ENCODE results near the gene WNT8A.

The WNT8A gene

DNA sequence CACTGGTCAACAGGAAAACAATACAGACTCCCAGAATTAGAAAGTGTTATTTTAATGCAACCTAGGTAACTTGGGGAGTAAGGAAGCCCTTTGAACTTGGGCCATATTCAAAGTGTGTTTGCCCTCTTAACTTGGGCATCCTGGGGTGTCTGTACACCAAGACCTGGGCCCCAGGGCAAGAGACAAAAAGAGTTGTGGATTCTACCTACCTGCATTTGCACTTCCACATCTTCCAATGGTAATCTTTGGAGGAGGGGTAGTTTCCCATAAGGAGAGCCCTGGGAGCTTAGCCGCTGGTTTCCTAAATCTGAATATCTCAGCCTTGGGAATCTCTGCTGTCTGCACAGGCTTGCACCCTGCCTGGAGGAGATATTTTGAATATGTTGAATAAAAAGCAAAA is 8.5 kb downstream of the WNT8A start:
- no peak for DNase-seq

DNA sequence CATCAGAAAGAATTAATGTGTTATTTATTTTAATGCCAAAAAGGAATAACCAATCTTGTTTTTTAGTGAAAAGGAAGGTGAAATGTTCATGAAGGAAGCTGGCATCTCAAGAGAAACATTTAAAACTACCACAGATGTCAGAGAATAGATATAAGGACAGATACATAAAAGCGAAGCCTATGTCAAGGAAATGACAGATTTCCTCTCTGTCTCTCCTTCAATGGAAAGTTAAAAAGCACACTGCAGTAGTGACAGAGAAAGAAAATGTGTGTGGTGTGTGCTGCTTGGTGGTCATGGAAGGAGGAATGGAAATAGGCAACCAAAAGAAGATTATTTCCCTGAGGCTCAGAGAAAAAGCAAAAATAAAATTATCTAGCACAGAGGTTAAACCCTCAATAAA is 9.2 kb downstream of the WNT8A start:
- DNase-seq: no peak

DNA sequence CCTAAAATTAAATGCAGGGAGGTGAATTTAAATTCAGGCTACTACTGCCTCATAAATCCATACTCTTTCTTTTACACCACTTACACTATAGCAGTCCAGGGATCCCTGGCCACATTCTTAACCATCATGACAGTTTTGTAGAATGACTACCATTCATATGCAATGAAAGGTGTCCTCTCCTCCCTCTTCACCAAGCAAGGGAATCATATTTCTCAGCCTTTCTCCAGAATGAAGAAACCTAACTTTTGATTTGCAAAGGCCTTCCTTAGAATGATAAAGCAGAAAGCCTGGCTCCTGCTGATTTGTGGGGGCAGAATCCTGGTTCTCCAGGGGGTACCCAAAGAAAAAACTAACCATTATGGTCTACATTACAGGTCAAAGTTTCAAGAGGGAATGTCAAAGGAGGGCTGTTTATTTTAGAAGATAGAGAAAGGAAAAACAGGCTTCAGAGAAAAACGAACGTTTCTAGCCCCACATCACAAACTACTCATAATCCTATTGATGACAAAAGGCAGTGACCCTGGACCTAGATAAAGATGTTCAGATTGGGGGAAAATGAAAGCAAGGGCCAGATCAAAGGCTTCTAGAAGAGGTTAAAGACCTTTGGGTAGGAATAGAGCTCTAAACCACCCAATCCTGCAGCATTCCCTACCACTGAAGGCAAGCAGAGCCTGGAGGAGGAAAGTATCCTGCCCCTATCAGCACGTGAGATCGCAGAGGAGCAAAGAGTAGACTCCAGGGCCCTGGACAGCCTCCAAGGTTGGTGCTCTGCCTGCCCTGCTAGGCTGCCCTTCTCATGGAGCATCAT is 11.5 kb downstream of the WNT8A start:
- DNase-seq: no peak

DNA sequence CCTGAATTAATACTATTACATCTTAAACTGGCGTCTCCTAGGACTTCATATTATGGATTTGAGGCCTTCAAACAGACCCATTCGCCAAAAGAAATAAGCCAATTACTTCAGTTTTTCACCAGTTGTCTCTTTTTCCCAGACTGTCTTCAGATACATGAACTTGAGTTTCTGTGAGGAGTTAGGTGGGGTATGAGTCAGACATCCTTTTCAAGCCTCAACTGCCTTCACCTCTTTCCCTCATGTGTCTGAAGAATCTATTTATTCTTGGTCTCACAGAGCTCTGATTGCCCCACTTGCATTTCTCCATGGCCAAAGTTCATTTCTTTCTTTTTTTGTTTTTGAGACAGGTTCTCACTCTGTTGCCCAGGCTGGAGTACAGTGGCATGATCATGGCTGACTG is 12.5 kb downstream of the WNT8A start:
- DNase-seq: no peak

DNA sequence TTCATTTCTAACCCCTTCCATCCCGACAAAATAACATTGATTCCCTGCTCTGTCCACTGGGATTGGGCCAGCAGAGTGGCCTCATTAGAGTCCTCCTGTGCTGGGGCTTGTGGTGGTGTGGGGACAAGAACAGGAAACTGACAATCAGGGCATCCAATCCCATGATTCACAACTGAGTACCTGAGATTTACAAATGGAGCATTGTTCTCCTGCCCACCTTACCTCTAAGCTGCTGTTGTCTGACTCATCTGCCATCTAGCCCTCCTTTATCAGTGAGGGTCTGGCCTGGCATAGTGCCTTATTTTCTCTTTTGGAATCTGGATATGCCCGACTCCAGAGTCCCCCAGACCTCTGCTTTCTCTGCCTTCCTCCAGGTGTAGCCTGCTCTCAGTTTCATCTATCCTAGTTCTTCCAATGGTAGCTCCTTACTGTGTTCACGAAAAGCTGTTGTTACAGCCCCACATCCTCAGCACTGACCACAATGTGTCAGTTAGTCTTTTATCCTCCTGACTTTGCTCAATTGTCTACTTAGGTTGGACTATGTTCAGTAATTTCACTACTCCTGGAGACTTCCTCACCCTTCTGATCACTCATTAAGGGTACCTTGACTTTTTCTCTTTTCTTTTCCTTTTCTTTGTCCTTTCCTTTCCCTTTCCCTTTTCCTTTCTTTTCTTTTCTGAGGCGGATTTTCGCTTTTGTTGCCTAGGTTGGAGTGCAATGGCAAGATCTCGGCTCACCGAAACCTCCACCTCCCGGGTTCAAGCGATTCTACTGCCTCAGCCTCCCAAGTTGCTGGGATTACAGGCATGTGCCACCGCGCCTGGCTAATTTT is 13.4 kb downstream of the WNT8A start:
- DNase-seq: no peak

DNA sequence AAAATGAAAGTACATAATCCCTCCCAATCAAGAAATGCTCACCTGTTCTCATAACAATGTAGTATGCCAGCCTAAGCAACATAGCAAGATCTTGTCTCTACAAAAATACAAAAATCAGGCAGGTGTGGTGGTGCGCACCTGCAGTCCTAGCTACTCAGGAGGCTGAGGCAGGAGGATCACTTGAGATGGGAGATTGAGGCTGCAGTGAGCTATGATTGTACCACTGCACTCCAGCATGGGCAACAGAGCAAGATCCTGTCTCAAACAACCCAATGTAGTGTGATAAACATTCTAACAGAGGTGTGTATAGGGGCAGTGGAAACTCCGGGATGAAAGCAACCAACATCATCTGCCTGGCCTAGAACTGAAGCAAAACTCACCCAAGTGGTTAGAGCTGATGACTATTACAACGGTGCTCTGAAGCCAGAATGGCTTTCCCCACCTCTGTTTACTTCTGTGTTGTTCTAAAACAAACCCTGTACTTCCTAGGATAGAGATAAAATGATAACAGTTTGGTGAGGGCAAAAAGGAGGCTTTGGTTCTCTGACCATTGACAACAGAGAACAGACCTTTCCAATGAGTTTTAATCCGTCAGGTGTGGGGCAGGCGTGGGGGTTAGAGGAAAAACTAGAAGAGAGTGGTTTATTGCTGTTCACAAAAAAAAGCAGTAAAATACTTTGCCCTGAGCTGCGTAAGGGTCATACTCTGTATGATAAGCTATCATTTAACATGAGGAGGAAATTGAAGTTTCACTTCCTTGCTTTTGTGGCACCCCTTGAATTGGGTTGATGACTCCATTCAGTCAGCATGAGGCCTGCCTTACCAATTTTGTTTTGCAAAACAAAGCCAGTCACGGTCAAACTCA is 18.9 kb downstream of the WNT8A start:
- DNase-seq: no peak

DNA sequence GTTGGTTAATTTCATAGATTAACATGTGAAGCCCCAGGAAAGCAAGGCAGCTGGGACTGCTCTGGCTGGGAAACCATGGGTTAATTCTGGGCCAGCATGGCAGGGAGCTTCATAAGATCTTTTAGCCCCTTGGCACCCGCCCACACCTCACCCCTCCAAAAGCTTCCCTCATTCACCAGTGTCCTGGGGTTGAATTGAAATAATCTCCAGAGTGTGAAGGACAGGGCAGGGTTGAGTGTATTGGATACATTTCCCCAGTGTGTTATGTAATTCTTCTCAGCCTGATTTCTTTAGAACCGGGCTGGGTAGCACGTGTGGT is 19.4 kb downstream of the WNT8A start:
- DNase-seq: no peak

DNA sequence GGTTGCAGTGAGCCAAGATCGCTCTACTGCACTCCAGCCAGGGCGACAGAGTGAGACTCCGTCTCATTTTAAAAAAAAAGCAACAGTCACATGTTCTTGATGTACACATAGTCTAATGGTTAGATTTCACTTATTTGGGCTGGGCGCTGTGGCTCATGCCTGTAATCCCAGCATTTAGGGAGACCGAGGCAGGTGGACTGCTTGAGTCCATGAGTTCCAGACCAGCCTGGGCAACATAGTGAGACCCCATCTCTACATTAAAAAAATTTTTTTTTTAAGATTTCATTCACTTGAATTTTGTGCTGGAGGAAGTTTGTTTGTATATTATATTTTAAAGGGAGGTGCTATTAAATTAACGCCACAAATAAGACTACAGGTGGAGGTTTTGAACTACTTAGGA is 21.9 kb downstream of the WNT8A start:
- DNase-seq: no peak

DNA sequence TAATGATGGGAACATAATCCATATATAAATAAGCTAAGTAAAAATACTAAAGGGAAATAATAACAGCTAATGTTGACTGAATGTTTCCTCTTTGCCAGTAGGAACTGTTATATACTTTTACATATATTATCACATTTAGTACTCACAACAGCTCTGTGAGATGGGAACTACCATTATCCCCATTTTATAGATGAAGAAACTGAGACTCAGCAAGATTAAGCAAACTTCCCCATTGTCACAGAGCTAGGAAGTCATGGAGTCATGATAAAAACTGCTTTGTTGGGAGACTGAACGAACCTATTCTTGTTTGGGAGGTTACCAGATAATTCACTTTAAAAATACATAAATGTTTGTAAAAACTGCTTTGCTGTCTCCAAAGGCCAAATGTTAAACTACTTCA is 23.4 kb downstream of the WNT8A start:
- DNase-seq: no peak

DNA sequence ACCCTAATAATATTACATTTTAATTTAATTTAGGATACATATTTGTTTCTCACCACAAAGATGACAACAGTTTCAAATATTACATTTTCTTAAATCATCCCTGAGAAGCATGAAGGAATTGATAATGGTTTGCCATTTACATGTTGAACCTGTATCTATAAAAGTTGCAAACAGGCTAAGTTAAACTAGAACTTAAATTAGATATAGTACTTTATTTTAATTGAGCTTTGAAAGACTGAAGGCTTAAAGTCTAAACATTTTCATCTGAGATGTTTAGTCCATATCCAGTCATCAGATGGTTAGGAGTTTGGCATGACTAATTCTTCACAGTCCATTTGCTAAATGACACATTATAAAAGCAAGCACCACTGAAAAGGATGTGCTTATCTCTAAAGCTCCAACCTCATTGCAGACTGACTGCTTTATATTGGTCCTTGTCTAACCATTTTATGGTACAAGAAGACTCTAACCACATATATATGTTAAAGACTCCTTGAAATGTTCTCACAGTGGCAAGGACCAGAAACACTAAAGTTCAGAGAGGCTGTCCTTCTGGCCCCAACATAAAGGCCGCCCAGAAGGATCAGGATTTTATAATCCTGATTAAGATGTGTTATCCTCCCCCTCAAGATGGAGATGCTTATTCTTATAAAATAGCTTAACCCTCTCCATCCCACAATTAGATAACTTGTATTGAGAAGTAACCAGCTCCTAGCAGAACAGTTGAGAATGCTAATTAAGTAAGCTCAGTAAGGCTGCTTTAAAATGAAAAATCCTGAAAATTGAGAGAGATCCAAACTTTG is 25.8 kb downstream of the WNT8A start:
- no peak for DNase-seq

DNA sequence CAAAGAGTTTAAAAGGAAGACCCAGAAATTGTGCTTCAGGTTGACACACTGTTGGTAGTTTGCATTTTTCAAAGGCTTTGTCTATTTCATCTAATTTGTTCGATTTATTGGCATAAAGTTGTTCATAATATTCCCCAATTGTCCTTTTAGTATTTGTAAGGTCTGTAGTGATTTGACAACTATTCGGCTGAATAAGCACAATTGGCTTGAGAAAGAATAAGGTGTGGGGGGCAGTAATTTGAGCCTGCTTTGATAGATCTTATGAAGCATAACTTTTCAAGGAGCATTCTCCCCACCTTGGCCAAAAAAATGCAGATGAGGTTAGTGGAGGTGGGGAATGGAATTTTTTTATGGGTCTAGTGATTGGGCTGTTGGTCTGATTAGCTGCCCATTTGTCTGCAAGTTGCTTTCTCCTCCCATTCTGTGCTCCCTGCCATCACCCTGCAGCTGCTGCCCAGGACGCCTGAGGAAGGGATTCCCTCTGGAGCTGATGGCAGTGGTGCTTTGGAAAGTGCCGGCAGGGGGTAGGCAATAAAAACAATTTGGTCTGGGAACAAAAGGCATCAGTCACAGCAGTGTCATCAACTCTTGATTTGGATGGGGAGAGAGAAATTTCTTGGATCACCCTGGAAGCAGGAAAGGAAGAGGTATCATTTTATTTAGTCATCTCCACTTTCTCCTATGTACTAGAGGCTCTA is 26.6 kb downstream of the WNT8A start:
- no peak for DNase-seq

DNA sequence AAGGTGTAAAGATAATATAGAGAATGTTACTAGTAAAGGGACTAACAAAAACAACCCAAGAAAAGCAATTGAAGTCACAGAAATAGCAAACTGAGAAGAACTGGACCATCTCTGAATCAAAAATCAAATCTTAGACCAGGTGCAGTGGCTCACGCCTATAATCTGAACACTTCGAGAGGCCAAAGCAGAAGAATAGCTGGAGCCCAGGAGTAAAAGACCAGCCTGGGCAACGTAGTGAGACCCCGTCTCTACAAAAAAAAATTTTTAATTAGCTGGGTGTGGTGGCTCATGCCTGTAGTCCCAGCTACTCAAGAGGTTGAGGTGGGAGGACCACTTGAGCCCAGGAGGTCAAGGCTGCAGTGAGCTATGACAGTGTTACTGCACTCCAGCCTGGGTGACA is 27.3 kb downstream of the WNT8A start:
- no peak for DNase-seq

DNA sequence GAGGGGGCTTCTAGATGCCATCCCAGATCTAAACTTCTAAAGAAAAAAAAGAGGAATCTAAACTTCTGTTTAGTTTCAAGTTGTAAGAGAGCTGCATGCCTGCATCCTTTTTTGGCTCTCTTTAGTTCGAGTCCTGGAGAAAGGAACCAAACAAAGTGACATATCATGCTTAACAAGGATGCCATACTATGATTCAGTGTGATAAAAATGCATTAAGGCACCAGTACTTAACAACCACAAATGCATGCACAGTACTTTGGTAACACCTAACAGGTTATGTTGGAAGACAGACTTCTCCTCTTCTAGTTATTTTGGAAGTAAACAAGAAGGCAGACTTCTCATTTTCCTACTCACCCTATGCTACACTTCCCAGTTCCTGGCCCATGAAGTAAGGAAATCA is 28.1 kb downstream of the WNT8A start:
- DNase-seq: no peak

DNA sequence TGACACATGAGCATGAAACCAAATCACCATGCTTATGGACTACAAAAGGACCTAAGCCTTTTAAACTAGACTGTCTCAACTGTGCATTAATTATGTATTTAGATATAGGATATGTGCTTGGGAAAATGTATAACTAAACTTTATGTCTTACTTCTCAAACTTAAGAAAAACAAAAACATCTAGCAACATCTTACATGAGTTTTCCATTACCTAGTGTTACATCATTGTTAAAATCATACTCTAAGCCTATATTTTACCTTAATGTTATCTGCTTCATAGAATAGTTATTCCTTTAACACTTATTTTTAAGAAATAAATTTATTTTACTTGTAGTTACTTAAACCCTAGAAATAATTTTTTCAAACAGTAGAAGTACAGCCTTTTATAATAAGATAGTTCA is 31.4 kb downstream of the WNT8A start:
- no peak for DNase-seq

DNA sequence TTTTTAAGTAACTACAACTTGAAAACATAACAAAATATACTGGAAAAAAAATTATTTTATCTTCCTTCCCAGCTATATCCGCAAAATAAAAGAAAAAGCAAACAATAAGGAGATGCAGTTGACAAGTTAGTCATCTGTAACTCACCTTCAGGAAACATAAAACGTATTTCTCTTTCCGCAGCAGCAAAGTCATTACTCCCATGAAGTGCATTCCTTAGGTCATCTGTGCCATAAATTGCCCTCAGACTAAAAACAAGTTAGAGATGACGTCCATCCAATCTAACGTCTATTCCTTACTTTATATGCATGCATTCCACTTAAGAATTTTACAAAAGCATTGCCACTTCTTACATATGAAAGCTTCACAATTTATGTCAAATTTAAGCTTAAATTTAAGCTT is 44.5 kb downstream of the WNT8A start:
- DNase-seq: no peak

DNA sequence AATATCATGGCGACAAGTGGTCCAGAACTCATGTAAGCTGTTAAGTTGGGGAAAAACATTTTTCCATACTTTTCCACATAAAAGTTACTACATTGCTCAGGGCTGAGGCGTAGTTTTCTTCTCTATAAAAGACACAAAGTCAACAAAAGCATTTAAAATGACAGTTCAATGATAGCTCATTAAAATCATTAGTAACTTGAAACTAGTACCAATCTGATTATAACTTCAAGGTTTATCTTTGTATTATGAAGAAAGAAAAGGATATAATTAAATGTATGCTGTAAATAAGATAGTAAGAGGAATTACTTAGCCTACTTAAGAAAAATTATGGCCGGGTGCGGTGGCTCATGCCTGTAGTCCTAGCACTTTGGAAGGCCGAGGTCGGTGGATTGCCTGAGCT is 45.5 kb downstream of the WNT8A start:
- no peak for DNase-seq

DNA sequence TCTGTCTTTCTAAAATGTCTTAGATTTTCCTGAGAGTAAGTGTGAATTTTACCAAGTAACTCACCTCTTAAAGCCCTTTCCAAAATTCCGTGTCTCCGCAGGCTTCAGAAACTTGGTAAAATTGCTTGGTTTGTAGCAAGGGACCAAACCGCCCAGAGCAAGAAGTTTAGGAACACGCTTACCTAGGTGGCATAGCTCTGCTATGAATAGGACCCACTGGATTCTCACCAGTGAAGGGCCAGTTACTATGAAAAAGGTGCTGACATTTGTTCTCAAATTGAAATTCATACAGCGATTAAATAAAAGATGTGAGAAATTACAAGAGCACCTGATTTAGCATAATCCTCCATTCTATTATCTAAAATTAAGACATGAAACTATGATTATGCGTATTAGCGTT is 48.7 kb downstream of the WNT8A start:
- no peak for DNase-seq

DNA sequence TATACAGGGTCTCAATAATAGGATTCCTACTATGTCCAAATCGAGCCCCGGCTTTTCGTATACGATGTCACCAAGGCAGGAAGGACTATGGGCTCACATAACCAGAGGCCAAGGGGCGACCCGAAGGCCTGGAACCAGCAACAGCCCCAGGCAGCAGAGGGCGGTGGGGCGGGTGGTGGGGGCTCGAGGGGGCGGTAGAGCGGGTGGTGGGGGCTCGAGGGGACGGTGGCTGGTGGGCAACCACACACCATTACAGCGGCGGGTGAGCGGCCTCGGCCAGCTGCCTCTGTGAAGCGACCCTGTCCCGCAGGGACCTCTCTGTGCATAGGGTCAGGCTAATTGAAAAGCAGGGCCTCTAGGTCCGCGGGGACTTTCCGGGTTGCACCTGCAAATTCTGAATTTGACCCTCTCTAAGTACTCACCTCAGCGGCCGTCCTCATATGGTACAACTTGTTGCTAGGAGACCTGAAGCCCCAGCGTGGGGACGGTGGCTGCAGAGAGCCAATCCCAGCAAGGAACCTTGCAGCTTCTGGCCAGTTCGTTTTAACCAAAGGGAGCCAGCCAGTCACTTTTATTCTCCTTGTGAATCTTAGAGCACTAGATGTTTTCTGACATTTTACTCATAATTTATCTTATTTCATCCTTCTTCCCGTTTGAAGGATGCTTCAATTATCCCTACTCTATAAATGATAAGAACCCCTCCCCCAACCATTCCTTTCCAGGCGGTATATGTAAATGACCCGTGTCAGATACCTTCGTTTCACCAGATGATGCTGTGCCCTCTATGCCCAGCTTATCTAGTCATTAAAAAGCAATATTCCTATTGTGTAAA is 55.3 kb downstream of the WNT8A start, which contains the start of gene NME5:
Gene NME5, minus strand, starts transcription at position 480 of the 832 bp plus-strand sequence. CDS start 648 bp downstream, outside the sequence.
- DNase-seq: no peak

DNA sequence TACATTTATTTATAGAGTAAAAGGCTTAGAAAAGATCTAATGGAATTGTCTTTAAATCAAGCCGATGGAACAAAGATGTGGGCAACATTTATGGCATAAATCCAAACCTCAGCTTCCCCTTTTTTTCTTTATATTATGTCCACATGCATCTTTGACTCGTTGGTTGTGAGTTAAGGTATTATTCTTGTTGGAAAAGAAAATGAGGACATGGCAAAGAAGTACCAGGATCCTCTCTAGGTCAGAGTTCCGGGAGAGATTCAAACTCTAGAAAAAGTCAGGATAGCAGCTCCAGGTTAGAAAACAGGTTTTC is 55.9 kb downstream of the WNT8A start:
- DNase-seq: no peak

DNA sequence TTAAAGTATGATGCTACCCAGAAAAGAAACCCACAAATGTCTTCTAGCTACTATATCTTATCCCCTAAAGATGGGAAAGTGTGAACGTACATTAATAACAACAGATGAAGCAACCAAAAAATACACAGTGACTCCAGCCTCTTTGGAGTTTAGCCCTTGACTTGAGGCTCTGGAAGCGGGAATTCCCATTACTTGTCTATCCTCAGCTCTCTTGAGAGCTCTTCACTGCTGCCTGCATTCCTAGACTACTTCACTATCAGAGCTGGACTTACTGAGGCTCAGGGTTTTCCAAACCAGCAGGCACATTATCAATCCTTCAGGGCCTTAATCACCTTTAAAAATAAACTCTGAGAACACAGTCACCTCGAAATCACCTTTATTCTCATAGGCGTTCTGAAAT is 56.4 kb downstream of the WNT8A start:
- no peak for DNase-seq

All from activated CD8-positive, alpha-beta memory T cell treated with anti-CD3 and anti-CD28 coated beads, Interleukin-2, amount 50 U/mL, for 4 hours (primary cell).